Measurements from ENCODE around the gene CACNA1H.

CACNA1H gene

GRCh38 chr16:1131378-1131994, 21.4 kb upstream of the CACNA1H start:
- Histone ChIP-seq H3K4me3 (ENCODE audit: low read depth, low read length) (no peak overlapping the region), H3K9me3 (ENCODE audit: control insufficient read depth, insufficient read depth, low read depth, low read length) (no peaks in the 10 kb centered on the region), H3K4me1 (ENCODE audit: control insufficient read depth, insufficient read depth, low read length) (peaks cover 3% of the 10 kb centered on the region; the same call in 1 of the 2 replicates), H3K27ac (ENCODE audit: low read depth, low read length) (no peak overlapping the region), H3K36me3 (ENCODE audit: control insufficient read depth, insufficient read depth, low read length) (no peaks in the 10 kb centered on the region), H3K27me3 (ENCODE audit: control insufficient read depth, insufficient read depth, low read length) (no peaks in the 10 kb centered on the region), H3K9ac (ENCODE audit: low read length) (no peak overlapping the region)

GRCh38 chr16:1132431-1132830, 20.5 kb upstream of the CACNA1H start:
- Histone ChIP-seq H3K9me3 (ENCODE audit: control insufficient read depth, insufficient read depth, low read depth, low read length) (no peaks in the 10 kb centered on the region), H3K4me3 (ENCODE audit: low read depth, low read length) (no peak overlapping the region), H3K27me3 (ENCODE audit: control insufficient read depth, insufficient read depth, low read length) (no peaks in the 10 kb centered on the region), H3K27ac (ENCODE audit: low read depth, low read length) (no peak overlapping the region), H3K9ac (ENCODE audit: low read length) (no peak overlapping the region), H3K4me1 (ENCODE audit: control insufficient read depth, insufficient read depth, low read length) (no peaks in the 10 kb centered on the region), H3K36me3 (ENCODE audit: control insufficient read depth, insufficient read depth, low read length) (no peaks in the 10 kb centered on the region)

- no peak overlapping the region for H3K9ac ChIP-seq (ENCODE audit: low read length)
- H3K4me3 ChIP-seq (ENCODE audit: low read depth, low read length) = no peak overlapping the region
- no peaks in the 10 kb centered on the region for H3K4me1 ChIP-seq (ENCODE audit: control insufficient read depth, insufficient read depth, low read length)
- no peaks in the 10 kb centered on the region for H3K27me3 ChIP-seq (ENCODE audit: control insufficient read depth, insufficient read depth, low read length)
- no peak overlapping the region for H3K27ac ChIP-seq (ENCODE audit: low read depth, low read length)
- no peaks in the 10 kb centered on the region for H3K36me3 ChIP-seq (ENCODE audit: control insufficient read depth, insufficient read depth, low read length)
- H3K9me3 ChIP-seq (ENCODE audit: control insufficient read depth, insufficient read depth, low read depth, low read length) = no peaks in the 10 kb centered on the region
Observed at GRCh38 chr16:1133271-1133670, 19.6 kb upstream of the CACNA1H start.

GRCh38 chr16:1133810-1134520, 18.9 kb upstream of the CACNA1H start:
- Histone ChIP-seq H3K9me3 (ENCODE audit: control insufficient read depth, insufficient read depth, low read depth, low read length) (no peaks in the 10 kb centered on the region), H3K27ac (ENCODE audit: low read depth, low read length) (no peak overlapping the region), H3K27me3 (ENCODE audit: control insufficient read depth, insufficient read depth, low read length) (no peaks in the 10 kb centered on the region), H3K9ac (ENCODE audit: low read length) (no peak overlapping the region), H3K4me1 (ENCODE audit: control insufficient read depth, insufficient read depth, low read length) (no peaks in the 10 kb centered on the region), H3K36me3 (ENCODE audit: control insufficient read depth, insufficient read depth, low read length) (no peaks in the 10 kb centered on the region), H3K4me3 (ENCODE audit: low read depth, low read length) (no peak overlapping the region)

- H3K9me3 ChIP-seq (ENCODE audit: control insufficient read depth, insufficient read depth, low read depth, low read length) = no peaks in the 10 kb centered on the region
- H3K4me1 ChIP-seq (ENCODE audit: control insufficient read depth, insufficient read depth, low read length) = no peaks in the 10 kb centered on the region
- H3K27ac ChIP-seq (ENCODE audit: low read depth, low read length) = no peak overlapping the region
- no peaks in the 10 kb centered on the region for H3K36me3 ChIP-seq (ENCODE audit: control insufficient read depth, insufficient read depth, low read length)
- no peak overlapping the region for H3K4me3 ChIP-seq (ENCODE audit: low read depth, low read length)
- no peaks in the 10 kb centered on the region for H3K27me3 ChIP-seq (ENCODE audit: control insufficient read depth, insufficient read depth, low read length)
- no peak overlapping the region for H3K9ac ChIP-seq (ENCODE audit: low read length)
Observed at GRCh38 chr16:1134776-1135458, 18.0 kb upstream of the CACNA1H start.

GRCh38 chr16:1135459-1135825, 17.5 kb upstream of the CACNA1H start:
- no peak overlapping the region for H3K4me3 ChIP-seq (ENCODE audit: low read depth, low read length)
- H3K4me1 ChIP-seq (ENCODE audit: control insufficient read depth, insufficient read depth, low read length) = no peaks in the 10 kb centered on the region
- H3K27ac ChIP-seq (ENCODE audit: low read depth, low read length) = no peak overlapping the region
- H3K36me3 ChIP-seq (ENCODE audit: control insufficient read depth, insufficient read depth, low read length) = no peaks in the 10 kb centered on the region
- H3K9ac ChIP-seq (ENCODE audit: low read length) = no peak overlapping the region
- H3K9me3 ChIP-seq (ENCODE audit: control insufficient read depth, insufficient read depth, low read depth, low read length) = no peaks in the 10 kb centered on the region
- H3K27me3 ChIP-seq (ENCODE audit: control insufficient read depth, insufficient read depth, low read length) = no peaks in the 10 kb centered on the region

- H3K36me3 ChIP-seq (ENCODE audit: control insufficient read depth, insufficient read depth, low read length) = no peaks in the 10 kb centered on the region
- no peak overlapping the region for H3K27ac ChIP-seq (ENCODE audit: low read depth, low read length)
- H3K9me3 ChIP-seq (ENCODE audit: control insufficient read depth, insufficient read depth, low read depth, low read length) = no peaks in the 10 kb centered on the region
- no peaks in the 10 kb centered on the region for H3K27me3 ChIP-seq (ENCODE audit: control insufficient read depth, insufficient read depth, low read length)
- H3K4me3 ChIP-seq (ENCODE audit: low read depth, low read length) = no peak overlapping the region
- H3K4me1 ChIP-seq (ENCODE audit: control insufficient read depth, insufficient read depth, low read length) = no peaks in the 10 kb centered on the region
- H3K9ac ChIP-seq (ENCODE audit: low read length) = no peak overlapping the region
Observed at GRCh38 chr16:1137604-1138003, 15.3 kb upstream of the CACNA1H start.

GRCh38 chr16:1140582-1141162, 12.2 kb upstream of the CACNA1H start:
- Histone ChIP-seq H3K27me3 (ENCODE audit: control insufficient read depth, insufficient read depth, low read length) (no peaks in the 10 kb centered on the region), H3K4me3 (ENCODE audit: low read depth, low read length) (no peak overlapping the region), H3K27ac (ENCODE audit: low read depth, low read length) (no peak overlapping the region), H3K9ac (ENCODE audit: low read length) (no peak overlapping the region), H3K4me1 (ENCODE audit: control insufficient read depth, insufficient read depth, low read length) (peaks cover 3% of the 10 kb centered on the region; the same call in 1 of the 2 replicates), H3K9me3 (ENCODE audit: control insufficient read depth, insufficient read depth, low read depth, low read length) (no peaks in the 10 kb centered on the region), H3K36me3 (ENCODE audit: control insufficient read depth, insufficient read depth, low read length) (no peaks in the 10 kb centered on the region)

GRCh38 chr16:1141191-1141590, 11.7 kb upstream of the CACNA1H start:
- Histone ChIP-seq H3K9ac (ENCODE audit: low read length) (no peak overlapping the region), H3K9me3 (ENCODE audit: control insufficient read depth, insufficient read depth, low read depth, low read length) (no peaks in the 10 kb centered on the region), H3K4me1 (ENCODE audit: control insufficient read depth, insufficient read depth, low read length) (peaks cover 3% of the 10 kb centered on the region; the same call in 1 of the 2 replicates), H3K27me3 (ENCODE audit: control insufficient read depth, insufficient read depth, low read length) (no peaks in the 10 kb centered on the region), H3K4me3 (ENCODE audit: low read depth, low read length) (no peak overlapping the region), H3K36me3 (ENCODE audit: control insufficient read depth, insufficient read depth, low read length) (no peaks in the 10 kb centered on the region), H3K27ac (ENCODE audit: low read depth, low read length) (no peak overlapping the region)

- Histone ChIP-seq H3K27me3 (ENCODE audit: control insufficient read depth, insufficient read depth, low read length) (no peaks in the 10 kb centered on the region), H3K9ac (ENCODE audit: low read length) (no peak overlapping the region), H3K4me3 (ENCODE audit: low read depth, low read length) (no peak overlapping the region), H3K9me3 (ENCODE audit: control insufficient read depth, insufficient read depth, low read depth, low read length) (no peaks in the 10 kb centered on the region), H3K27ac (ENCODE audit: low read depth, low read length) (no peak overlapping the region), H3K36me3 (ENCODE audit: control insufficient read depth, insufficient read depth, low read length) (no peaks in the 10 kb centered on the region), H3K4me1 (ENCODE audit: control insufficient read depth, insufficient read depth, low read length) (peaks cover 3% of the 10 kb centered on the region; the same call in 1 of the 2 replicates)
Observed at GRCh38 chr16:1141716-1142115, 11.2 kb upstream of the CACNA1H start.

- H3K27ac ChIP-seq (ENCODE audit: low read depth, low read length) = no peak overlapping the region
- H3K4me1 ChIP-seq (ENCODE audit: control insufficient read depth, insufficient read depth, low read length) = peaks cover 3% of the 10 kb centered on the region; the same call in 1 of the 2 replicates
- no peak overlapping the region for H3K9ac ChIP-seq (ENCODE audit: low read length)
- H3K9me3 ChIP-seq (ENCODE audit: control insufficient read depth, insufficient read depth, low read depth, low read length) = peaks cover 6% of the 10 kb centered on the region
- H3K27me3 ChIP-seq (ENCODE audit: control insufficient read depth, insufficient read depth, low read length) = no peaks in the 10 kb centered on the region
- no peak overlapping the region for H3K4me3 ChIP-seq (ENCODE audit: low read depth, low read length)
- no peaks in the 10 kb centered on the region for H3K36me3 ChIP-seq (ENCODE audit: control insufficient read depth, insufficient read depth, low read length)
Observed at GRCh38 chr16:1142911-1143310, 10.0 kb upstream of the CACNA1H start.
